C4-2B (cell line): ENCODE measurements around the gene CAMK2A.

Source experiments
- CTCF ChIP-seq: fragments of 450-650 bp; conservative IDR thresholded peaks from 2 replicates; pipeline ENCODE4 v1.5.1; 2017; ENCODE audit warnings: mild to moderate bottlenecking
- ZFX ChIP-seq: fragments of 450-650 bp; IDR thresholded peaks from 2 replicates; pipeline ENCODE4 v1.6.1; 2017

- TF ChIP-seq CTCF (no peak), ZFX (no peak)
Measured at GRCh38 chr5:150186137-150186536, 103.4 kb downstream of the CAMK2A start.
